Stimulated activated CD4-positive, alpha-beta T cell treated with anti-CD3 and anti-CD28 coated beads, Interleukin-1b, Interleukin-23, amount 100 ng/mL, for 4 hours (primary cell): Measurements from ENCODE around the gene NTRK2.

ENCODE experiments used
- DNase-seq, 2 donors: peaks; one replicate each; pipeline ENCODE4 v3.0.0-alpha.2; 2020; ENCODE audit warnings: low read depth in 2 of 2

The NTRK2 gene

GRCh38 chr9:84736081-84736480 is 66.6 kb downstream of the NTRK2 start:
- DNase-seq: no peak

GRCh38 chr9:84736536-84736935 is 67.0 kb downstream of the NTRK2 start:
- no peak for DNase-seq

- no peak for DNase-seq
Observed at GRCh38 chr9:84738353-84738752, 68.8 kb downstream of the NTRK2 start.

GRCh38 chr9:84742261-84742660 is 72.7 kb downstream of the NTRK2 start:
- no peak for DNase-seq

GRCh38 chr9:84744195-84744594 is 74.7 kb downstream of the NTRK2 start:
- DNase-seq: no peak

GRCh38 chr9:84744726-84745125 is 75.2 kb downstream of the NTRK2 start:
- no peak for DNase-seq

- DNase-seq: no peak
Observed at GRCh38 chr9:84748112-84748511, 78.6 kb downstream of the NTRK2 start.

GRCh38 chr9:84750152-84750865 is 80.8 kb downstream of the NTRK2 start:
- DNase-seq: no peak

GRCh38 chr9:84751921-84752320 is 82.4 kb downstream of the NTRK2 start:
- no peak for DNase-seq

- DNase-seq: no peak
Observed at GRCh38 chr9:84754461-84754860, 84.9 kb downstream of the NTRK2 start.

- no peak for DNase-seq
Observed at GRCh38 chr9:84754881-84755280, 85.4 kb downstream of the NTRK2 start.

GRCh38 chr9:84755380-84755779 is 85.9 kb downstream of the NTRK2 start:
- DNase-seq: no peak

GRCh38 chr9:84756171-84756570 is 86.6 kb downstream of the NTRK2 start:
- no peak for DNase-seq

GRCh38 chr9:84756731-84757130 is 87.2 kb downstream of the NTRK2 start:
- no peak for DNase-seq

GRCh38 chr9:84758817-84759216 is 89.3 kb downstream of the NTRK2 start:
- DNase-seq: no peak

GRCh38 chr9:84759300-84759750 is 89.8 kb downstream of the NTRK2 start:
- DNase-seq: no peak

- DNase-seq: no peak
Observed at GRCh38 chr9:84759804-84760203, 90.3 kb downstream of the NTRK2 start.

- no peak for DNase-seq
Observed at GRCh38 chr9:84761137-84761808, 91.7 kb downstream of the NTRK2 start.

GRCh38 chr9:84772511-84772910 is 103.0 kb downstream of the NTRK2 start:
- DNase-seq: no peak

GRCh38 chr9:84773022-84773421 is 103.5 kb downstream of the NTRK2 start:
- no peak for DNase-seq

- DNase-seq: no peak
Observed at GRCh38 chr9:84775056-84775643, 105.6 kb downstream of the NTRK2 start.

- no peak for DNase-seq
Observed at GRCh38 chr9:84778570-84778969, 109.0 kb downstream of the NTRK2 start.

GRCh38 chr9:84779883-84780282 is 110.4 kb downstream of the NTRK2 start:
- no peak for DNase-seq
